Stimulated activated naive CD8-positive, alpha-beta T cell treated with anti-CD3 and anti-CD28 coated beads, Interleukin-15, amount 100 ng/mL, for 72 hours (primary cell): ENCODE data around the gene MTO1.
"Not testable (repeated sequence)": the region's sequence is repeated elsewhere in the genome, so short reads cannot be mapped to it uniquely, and the experiment has no call there.

Experiments used
- ATAC-seq: fragments of 150-1000 bp; cut with Tn5 transposase; 2 replicates; pipeline ENCODE4 v1.10.0; 2021; ENCODE audit warnings: mild to moderate bottlenecking, moderate library complexity
- DNase-seq, 2 donors: peaks; one replicate each; pipeline ENCODE4 v3.0.0; 2021 to 2022
- H3K27ac Mint-ChIP-seq, 2 donors: one replicate each; pipeline ENCODE4 v1.8.0; 2022; ENCODE audit warnings: mild to moderate bottlenecking in 2 of 2, mixed read lengths in 2 of 2, moderate library complexity in 2 of 2
- H3K27me3 Mint-ChIP-seq: one replicate; pipeline ENCODE4 v1.8.0; 2022; ENCODE audit warnings: mixed read lengths
- H3K4me1 Mint-ChIP-seq: one replicate; pipeline ENCODE4 v1.8.0; 2022; ENCODE audit warnings: mild to moderate bottlenecking, mixed read lengths
- H3K4me3 Mint-ChIP-seq, 2 donors: one replicate each; pipeline ENCODE4 v1.8.0; 2022; ENCODE audit warnings: mild to moderate bottlenecking in 2 of 2, mixed read lengths in 2 of 2, moderate library complexity in 1 of 2
- H3K9me3 Mint-ChIP-seq, 2 donors: one replicate each; pipeline ENCODE4 v1.8.0; 2022; ENCODE audit warnings: mixed read lengths in 2 of 2

Gene MTO1

DNA sequence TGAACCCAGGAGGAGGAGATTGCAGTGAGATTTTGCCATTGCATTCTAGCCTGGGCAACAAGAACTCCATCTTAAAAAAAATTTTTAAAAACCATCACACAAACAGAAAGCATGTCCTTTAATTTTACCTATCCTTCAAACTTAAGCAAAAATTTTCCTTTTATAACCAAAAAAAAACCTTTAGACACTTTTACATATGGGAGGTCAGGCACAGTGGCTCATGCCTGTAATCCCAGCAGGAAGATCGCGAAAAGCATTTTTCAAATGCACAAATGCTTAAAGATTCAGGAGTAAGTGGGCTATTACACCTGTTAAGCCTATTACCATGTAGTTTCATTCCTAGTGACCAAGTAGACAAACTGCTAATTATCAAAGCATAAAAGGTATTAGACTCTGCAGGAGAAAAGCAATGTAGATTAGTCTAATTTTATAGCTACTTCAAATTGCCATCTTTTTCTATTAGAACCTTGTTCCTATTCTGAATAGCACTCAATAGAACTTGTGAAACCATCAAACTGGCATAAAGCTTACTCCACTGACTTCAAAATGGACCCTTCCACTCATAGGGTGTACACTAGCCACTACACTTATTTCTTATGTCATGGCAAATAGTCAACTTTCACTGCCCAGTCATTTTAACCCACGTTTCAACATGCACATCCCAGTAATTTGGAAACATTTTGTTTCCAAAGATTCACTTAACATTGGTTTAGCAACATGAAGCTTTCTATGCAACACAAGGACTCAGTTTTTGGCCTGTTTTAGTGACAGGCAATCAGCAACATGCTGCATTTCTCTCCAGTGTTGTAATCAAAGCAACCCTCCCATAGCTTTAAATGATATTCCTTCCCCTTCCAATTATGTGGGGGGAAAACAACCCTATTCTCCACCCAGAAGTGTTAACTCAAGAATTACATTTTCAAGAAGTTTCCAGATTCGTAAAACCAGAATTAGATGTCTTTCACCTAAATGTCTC, 55.3 kb downstream of the MTO1 start:
- Mint-ChIP-seq H3K4me1 (peaks cover 63% of the 10 kb centered on the region), H3K27me3 (no peaks in the 10 kb centered on the region), H3K9me3 (no peaks in the 10 kb centered on the region), H3K27ac (peak overlapping the region; percentile 86 to 97), H3K4me3 (peak overlapping the region; percentile 59 to 66)
- no peak for ATAC-seq
- DNase-seq: no peak

DNA sequence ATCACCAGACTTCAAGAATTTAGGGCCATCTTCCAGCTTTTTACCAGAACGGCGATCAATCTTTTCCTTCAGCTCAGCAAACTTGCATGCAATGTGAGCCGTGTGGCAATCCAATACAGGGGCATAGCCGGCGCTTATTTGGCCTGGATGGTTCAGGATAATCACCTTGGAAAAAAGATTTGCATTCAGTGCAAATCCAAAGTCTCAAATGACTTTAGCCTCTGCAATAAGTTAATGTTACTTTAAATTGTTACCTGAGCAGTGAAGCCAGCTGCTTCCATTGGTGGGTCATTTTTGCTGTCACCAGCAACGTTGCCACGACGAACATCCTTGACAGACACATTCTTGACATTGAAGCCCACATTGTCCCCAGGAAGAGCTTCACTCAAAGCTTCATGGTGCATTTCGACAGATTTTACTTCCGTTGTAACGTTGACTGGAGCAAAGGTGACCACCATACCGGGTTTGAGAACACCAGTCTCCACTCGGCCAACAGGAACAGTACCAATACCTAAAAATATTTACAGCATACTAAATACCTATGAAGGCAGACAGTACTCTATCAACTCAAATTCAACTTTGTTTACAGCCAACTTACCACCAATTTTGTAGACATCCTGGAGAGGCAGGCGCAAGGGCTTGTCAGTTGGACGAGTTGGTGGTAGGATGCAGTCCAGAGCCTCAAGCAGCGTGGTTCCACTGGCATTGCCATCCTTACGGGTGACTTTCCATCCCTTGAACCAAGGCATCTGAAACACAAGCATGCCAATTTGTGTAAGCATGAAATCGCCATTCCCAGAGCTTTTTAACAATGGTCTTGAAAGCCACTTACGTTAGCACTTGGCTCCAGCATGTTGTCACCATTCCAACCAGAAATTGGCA, 56.8 kb downstream of the MTO1 start:
- not testable (repeated sequence) for H3K27me3 Mint-ChIP-seq, DNase-seq, ATAC-seq, H3K9me3 Mint-ChIP-seq
- H3K4me3 Mint-ChIP-seq: peak overlapping the region; percentile 88 to 89
- peaks cover 69% of the 10 kb centered on the region for H3K4me1 Mint-ChIP-seq
- H3K27ac Mint-ChIP-seq: peak overlapping the region; percentile 94 to 100

DNA sequence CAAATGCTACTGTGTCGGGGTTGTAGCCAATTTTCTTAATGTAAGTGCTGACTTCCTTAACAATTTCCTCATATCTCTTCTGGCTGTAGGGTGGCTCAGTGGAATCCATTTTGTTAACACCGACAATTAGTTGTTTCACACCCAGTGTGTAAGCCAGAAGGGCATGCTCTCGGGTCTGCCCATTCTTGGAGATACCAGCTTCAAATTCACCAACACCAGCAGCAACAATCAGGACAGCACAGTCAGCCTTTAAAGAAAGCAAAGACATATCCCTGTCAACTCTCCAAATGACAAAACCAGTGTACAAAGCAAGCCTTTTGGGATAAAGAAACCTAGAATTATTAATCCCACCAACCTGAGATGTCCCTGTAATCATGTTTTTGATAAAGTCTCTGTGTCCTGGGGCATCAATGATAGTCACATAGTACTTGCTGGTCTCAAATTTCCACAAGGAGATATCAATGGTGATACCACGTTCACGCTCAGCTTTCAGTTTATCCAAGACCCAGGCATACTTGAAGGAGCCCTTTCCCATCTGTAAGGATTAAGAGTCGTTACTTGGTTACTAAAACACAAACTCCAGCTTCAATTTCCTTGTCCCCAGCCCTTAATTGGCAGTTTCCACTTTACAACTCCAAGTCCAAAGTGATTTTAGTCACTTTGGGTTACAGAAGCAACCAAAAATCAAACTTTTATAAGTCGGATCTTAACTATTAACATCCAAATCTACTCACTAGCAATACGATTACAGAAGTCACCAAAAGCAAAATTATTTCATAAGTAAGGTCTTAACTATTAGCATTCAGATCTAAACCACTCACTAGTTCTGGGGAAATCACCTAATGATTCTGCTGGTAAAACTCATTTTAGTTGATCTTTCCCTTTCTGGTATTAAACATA, 57.7 kb downstream of the MTO1 start:
- Mint-ChIP-seq H3K27ac (peak overlapping the region; percentile 99 to 100), H3K4me1 (peaks cover 69% of the 10 kb centered on the region)
- DNase-seq: not testable (repeated sequence)

GRCh38 chr6:73519926-73520687, 58.6 kb downstream of the MTO1 start:
- H3K27me3 Mint-ChIP-seq: no peaks in the 10 kb centered on the region
- peaks cover 60% of the 10 kb centered on the region for H3K4me1 Mint-ChIP-seq
- no peaks in the 10 kb centered on the region for H3K9me3 Mint-ChIP-seq

More for the DNA sequence above, 57.7 kb downstream of the MTO1 start:
- H3K27me3 Mint-ChIP-seq, H3K9me3 Mint-ChIP-seq, ATAC-seq: not testable (repeated sequence)
- peak overlapping the region; percentile 88 to 89 for H3K4me3 Mint-ChIP-seq

GRCh38 chr6:73520688-73521350, 59.3 kb downstream of the MTO1 start, which contains the start of gene EEF1A1:
TSS of gene EEF1A1 (minus strand) at chr6:73521032. CDS start at chr6:73520026, 1,006 bp downstream.
- Mint-ChIP-seq H3K27me3 (no peaks in the 10 kb centered on the region), H3K4me1 (peaks cover 53% of the 10 kb centered on the region), H3K27ac (peak within 1 kb of the TSS; percentile 99 to 100), H3K9me3 (no peaks in the 10 kb centered on the region), H3K4me3 (peak within 1 kb of the TSS; percentile 88 to 89)
- ATAC-seq: peak; percentile 79
- DNase-seq: peak; percentile 99

More at GRCh38 chr6:73519926-73520687, 58.6 kb downstream of the MTO1 start:
- peak; percentile 44 for ATAC-seq
- peak; percentile 81 to 89 for DNase-seq
- H3K27ac Mint-ChIP-seq: peak overlapping the region; percentile 99 to 100
- peak overlapping the region; percentile 88 to 89 for H3K4me3 Mint-ChIP-seq

DNA sequence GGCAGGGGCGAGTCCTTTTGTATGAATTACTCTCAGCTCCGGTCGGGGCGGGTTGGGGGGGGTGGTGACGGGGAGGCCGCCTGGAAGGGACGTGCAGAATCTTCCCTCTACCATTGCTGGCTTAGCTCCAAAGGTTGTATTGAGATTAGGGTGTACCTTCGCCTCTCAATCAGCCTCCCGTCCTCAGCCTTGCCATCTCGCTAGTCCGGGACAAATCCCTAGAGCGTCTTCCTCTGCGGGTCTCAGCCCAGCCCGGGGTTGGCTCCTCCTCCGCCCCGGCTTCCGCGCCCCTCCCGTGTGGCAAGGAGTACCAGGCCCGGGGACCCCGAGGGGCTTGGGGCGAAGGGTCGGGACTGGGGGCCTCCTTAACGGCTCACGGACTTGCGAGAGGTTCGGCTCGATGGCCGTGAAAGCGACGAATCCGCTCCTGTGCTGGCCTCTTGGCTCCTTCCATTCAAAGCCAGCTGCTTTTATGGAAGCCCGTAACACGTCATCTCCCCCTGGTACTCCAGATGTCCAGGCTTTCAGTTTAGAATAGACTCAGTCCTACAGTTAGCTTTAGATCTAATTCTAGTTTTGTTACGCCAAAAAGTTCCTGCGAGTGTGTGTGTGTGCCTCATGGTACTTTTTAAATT, 59.9 kb downstream of the MTO1 start:
- ATAC-seq (peak; percentile 59), DNase-seq (no peak)
- H3K4me3 Mint-ChIP-seq: peak overlapping the region; percentile 88 to 89
- no peaks in the 10 kb centered on the region for H3K9me3 Mint-ChIP-seq
- peak overlapping the region; percentile 99 to 100 for H3K27ac Mint-ChIP-seq
- H3K4me1 Mint-ChIP-seq: peaks cover 47% of the 10 kb centered on the region
- no peaks in the 10 kb centered on the region for H3K27me3 Mint-ChIP-seq

DNA sequence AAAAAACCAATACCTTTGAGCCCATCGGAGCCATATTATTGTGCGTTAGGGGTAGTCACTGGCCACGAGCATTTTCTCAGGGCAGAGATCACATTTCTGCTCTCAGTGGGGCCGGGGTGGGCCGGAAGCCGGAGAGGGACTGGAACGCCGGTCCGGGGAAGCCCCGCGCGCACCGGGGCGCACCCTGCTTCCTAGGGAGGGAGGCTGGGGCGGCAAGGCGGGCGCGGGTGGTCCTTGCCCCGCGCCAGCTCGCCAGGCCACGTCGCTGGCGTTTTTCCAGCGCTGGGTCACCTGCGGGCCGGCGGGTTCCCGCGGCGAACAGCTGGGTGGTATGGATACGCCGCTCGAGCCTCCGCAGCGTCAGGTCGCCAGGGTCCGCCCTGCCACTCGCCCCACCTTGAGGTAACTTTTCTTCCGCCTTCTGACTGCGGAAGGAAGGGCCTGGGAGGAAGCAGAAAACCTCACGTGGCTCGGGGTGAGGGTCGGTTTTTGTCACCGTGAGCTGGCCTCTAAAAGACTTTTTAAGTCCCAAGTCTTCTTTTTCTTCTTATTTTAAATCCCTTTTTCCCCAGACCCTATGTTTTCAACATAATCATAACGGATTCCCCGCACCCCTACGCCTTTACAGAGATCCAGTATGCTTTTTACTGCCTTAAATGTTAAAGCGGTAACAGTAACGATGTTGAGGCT, 62.0 kb downstream of the MTO1 start:
- Mint-ChIP-seq H3K9me3 (no peaks in the 10 kb centered on the region), H3K4me1 (peaks cover 32% of the 10 kb centered on the region), H3K27ac (peak overlapping the region; percentile 97 to 98), H3K27me3 (no peaks in the 10 kb centered on the region), H3K4me3 (peak overlapping the region; percentile 88 to 89)
- DNase-seq (peak; percentile 76 to 85), ATAC-seq (peak; percentile 61)

DNA sequence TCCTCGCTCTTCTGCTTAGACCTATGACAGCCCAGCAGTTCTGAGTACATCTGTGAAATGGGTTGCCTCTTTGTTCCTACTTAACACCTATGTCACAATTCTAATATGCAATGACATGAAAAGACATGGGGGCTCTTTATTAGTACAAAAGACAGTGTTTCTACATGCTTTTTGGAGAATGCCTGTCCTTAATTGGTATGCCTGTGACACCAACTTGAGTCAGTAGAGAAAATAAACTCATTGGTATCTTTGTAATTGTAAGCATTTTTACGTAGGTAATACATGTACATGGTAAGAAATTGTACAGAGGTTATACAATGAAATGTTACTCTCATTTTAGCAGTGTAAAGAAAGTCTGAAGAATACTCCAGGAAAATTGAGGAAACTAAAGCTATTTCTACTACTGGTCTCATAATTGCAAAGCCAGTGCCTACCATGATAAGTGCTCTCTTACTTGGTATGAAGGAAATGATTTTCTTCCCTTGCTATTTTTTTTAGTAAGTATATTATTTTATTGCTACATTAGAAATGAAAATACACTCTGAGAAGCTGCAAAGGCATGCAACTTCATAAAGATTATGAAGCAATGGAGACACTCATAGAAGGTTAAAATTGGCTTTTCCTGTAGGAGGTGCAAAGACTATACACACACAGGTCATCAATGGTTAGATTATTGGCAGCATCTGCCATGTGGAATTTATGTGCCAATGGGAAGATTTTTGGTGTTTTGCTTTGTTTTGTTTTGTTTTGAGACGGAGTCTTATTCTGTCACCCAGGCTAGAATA, 64.2 kb downstream of the MTO1 start:
- H3K4me1 Mint-ChIP-seq: peaks cover 11% of the 10 kb centered on the region
- H3K4me3 Mint-ChIP-seq: no peak overlapping the region
- H3K27ac Mint-ChIP-seq: no peak overlapping the region

DNA sequence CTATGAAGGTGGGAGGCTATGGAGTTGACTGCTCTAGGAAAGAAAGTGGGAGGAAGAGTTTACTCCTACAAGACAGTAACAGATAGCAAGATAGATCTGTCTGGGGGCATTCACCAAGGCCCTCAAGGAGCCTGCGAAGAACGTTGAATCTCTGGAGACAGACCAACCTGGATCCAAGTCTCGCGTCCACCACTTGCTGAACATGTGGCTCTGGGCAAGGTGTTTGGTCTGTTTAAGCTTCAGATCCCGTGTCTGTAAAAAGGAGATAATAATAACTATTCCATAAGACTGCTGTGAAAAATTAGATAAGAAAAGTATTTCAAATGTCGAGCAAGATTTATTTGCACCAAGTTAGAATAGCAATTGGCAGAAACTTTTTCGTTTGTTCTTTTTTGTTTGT, 67.4 kb downstream of the MTO1 start:
- Mint-ChIP-seq H3K4me3 (no peak overlapping the region), H3K4me1 (no peaks in the 10 kb centered on the region), H3K27ac (peak overlapping the region; percentile 45 to 58), H3K27me3 (no peaks in the 10 kb centered on the region), H3K9me3 (no peaks in the 10 kb centered on the region)
- DNase-seq (no peak), ATAC-seq (no peak)

More for the DNA sequence above, 64.2 kb downstream of the MTO1 start:
- Mint-ChIP-seq H3K9me3 (no peaks in the 10 kb centered on the region), H3K27me3 (no peaks in the 10 kb centered on the region)
- DNase-seq (no peak), ATAC-seq (no peak)

GRCh38 chr6:73532293-73532692, 70.8 kb downstream of the MTO1 start:
- ATAC-seq: no peak
- Mint-ChIP-seq H3K27me3 (no peaks in the 10 kb centered on the region), H3K9me3 (no peaks in the 10 kb centered on the region), H3K27ac (peak overlapping the region in 1 of 2 donors; percentile 33), H3K4me1 (no peaks in the 10 kb centered on the region), H3K4me3 (no peak overlapping the region)
- no peak for DNase-seq

DNA sequence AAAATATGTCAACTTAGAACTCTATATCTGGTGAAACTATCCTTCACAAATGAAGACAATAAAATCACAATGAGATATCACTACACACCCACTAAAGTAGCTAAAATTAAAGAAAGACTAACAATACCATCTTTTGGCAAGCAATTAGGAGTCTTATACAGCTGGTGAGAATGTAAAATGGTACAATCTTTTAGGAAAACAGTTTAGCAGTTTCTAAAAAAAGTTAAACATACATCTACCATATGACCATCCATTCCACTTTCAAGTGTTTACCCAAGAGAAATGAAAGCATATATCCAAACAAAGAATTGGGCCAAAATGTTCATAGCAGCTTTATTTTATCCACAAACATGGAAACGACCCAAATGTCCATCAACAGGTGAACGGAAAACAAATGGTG, 73.1 kb downstream of the MTO1 start:
- ATAC-seq: no peak

GRCh38 chr6:73537677-73538076, 76.1 kb downstream of the MTO1 start:
- ATAC-seq (no peak), DNase-seq (no peak)
- peak overlapping the region in 1 of 2 donors; percentile 8 for H3K27ac Mint-ChIP-seq
- H3K4me1 Mint-ChIP-seq: peaks cover 5% of the 10 kb centered on the region
- no peak overlapping the region for H3K4me3 Mint-ChIP-seq
- H3K27me3 Mint-ChIP-seq: no peaks in the 10 kb centered on the region
- H3K9me3 Mint-ChIP-seq: no peaks in the 10 kb centered on the region

More for the DNA sequence above, 73.1 kb downstream of the MTO1 start:
- H3K9me3 Mint-ChIP-seq: no peaks in the 10 kb centered on the region
- DNase-seq: no peak
- no peak overlapping the region for H3K4me3 Mint-ChIP-seq
- peak overlapping the region in 1 of 2 donors; percentile 46 for H3K27ac Mint-ChIP-seq
- no peaks in the 10 kb centered on the region for H3K27me3 Mint-ChIP-seq
- H3K4me1 Mint-ChIP-seq: peaks cover 5% of the 10 kb centered on the region
